H1 (cell line): ENCODE data around the gene TP53. TPM values are rescaled to one million over a fixed set of nuclear protein-coding genes. Genes with fewer than 3 reads are reported as not detected.

Source experiments
- ASH2L ChIP-seq: fragments of 200-600, 300-600 bp; sonication (generic); IDR thresholded peaks from one replicate; pipeline ENCODE4 v1.7.1; 2017; ENCODE audit warnings: low read length
- MAX ChIP-seq: IDR thresholded peaks from 2 replicates; pipeline ENCODE4 v1.6.1; 2012; ENCODE audit warnings: inconsistent platforms
- POLR2AphosphoS5 ChIP-seq: IDR thresholded peaks from 2 replicates; pipeline ENCODE4 v1.6.1; 2011; ENCODE audit warnings: low read depth, low read length
- RBBP5 ChIP-seq: IDR thresholded peaks from 2 replicates; pipeline ENCODE4 v1.7.1; 2012; ENCODE audit warnings: low read depth, mild to moderate bottlenecking, inconsistent platforms, low read length, moderate library complexity, borderline replicate concordance
- TEAD4 ChIP-seq: IDR thresholded peaks from 2 replicates; pipeline ENCODE4 v1.6.1; 2012; ENCODE audit warnings: low read depth, low read length, inconsistent platforms, mixed read lengths
- polyA plus RNA-seq, 7 experiments: library from polyadenylated mRNA; depleted of rRNA in 3 of 7; stranded (reverse) in 5 of 7; unstranded in 2 of 7; fragments of >200 nt in 5 of 7; fragments of 200-250 nt in 2 of 7; gene quantifications; 1 replicate in 5 of 7; 2 replicates in 1 of 7; 4 replicates in 1 of 7; pipeline versions ENCODE4 v1.2.1 to v1.2.3, GENCODE V29; 2011 to 2013; ENCODE audit warnings: missing spikeins in 2 of 7, mixed read lengths in 2 of 7
- total RNA-seq: library from RNA; stranded (reverse); fragmentation: NEBNext Ultra II Directional; extraction: Animal tissue kit (Norgen Biotek cat#: 25700); gene quantifications from 2 replicates; pipeline ENCODE4 v1.2.1, GENCODE V29; 2021

Gene TP53
- total and polyA plus RNA-seq, 2 of the 8 experiments (the other 6 are each of a cell fraction or from before 2014, with no cell fraction given) = 143 to 198 TPM

- no peak for TF ChIP-seq MAX
- no peak for TF ChIP-seq POLR2AphosphoS5
- TF ChIP-seq RBBP5 = no peak
- no peak for TF ChIP-seq TEAD4
- no peak for TF ChIP-seq ASH2L
These were observed 20.8 kb upstream of the TP53 start (continued) for GRCh38 chr17:7707858-7708750.
